Measurements from ENCODE around the gene PRKAR1A.

DNA sequence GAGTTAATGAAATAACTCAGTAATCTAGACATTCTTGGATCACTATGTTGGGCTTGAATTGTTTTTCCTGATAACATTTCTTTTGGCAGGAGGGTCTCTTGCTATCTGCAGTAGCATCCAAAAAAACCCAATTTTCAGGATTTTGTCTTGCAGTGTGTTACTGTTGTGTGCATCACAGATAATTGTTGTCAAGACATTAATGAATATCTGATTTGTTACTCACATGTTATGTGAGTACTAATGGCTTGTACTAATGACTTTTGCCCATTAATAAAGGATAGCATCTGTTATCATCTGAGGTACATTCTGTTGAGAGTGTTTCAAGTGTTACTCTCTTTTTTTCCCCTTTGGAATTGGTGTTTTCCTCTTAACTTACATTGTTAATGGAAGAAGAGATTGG lies 10.0 kb downstream of the PRKAR1A start:
- TF ChIP-seq, protein P1, sequence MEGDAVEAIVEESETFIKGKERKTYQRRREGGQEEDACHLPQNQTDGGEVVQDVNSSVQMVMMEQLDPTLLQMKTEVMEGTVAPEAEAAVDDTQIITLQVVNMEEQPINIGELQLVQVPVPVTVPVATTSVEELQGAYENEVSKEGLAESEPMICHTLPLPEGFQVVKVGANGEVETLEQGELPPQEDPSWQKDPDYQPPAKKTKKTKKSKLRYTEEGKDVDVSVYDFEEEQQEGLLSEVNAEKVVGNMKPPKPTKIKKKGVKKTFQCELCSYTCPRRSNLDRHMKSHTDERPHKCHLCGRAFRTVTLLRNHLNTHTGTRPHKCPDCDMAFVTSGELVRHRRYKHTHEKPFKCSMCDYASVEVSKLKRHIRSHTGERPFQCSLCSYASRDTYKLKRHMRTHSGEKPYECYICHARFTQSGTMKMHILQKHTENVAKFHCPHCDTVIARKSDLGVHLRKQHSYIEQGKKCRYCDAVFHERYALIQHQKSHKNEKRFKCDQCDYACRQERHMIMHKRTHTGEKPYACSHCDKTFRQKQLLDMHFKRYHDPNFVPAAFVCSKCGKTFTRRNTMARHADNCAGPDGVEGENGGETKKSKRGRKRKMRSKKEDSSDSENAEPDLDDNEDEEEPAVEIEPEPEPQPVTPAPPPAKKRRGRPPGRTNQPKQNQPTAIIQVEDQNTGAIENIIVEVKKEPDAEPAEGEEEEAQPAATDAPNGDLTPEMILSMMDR (IDR thresholded peaks at IDR 0.05): no peak
- TF ChIP-seq POLR2AphosphoS5 (IDR thresholded peaks at IDR 0.05): no peak

Data from prostate gland (tissue), 2 donors.